ENCODE results near the gene UBXN4. TPM values are rescaled to one million over a fixed set of nuclear protein-coding genes. Genes with fewer than 3 reads are reported as not detected.
A peak's percentile ranks its signal among the peaks of the same experiment; 100 is the strongest.
"Not testable (repeated sequence)": the region's sequence is repeated elsewhere in the genome, so short reads cannot be mapped to it uniquely, and the experiment has no call there.

Gene UBXN4
- 100 to 1,000 TPM; 114 to 131 TPM for total RNA-seq

- peaks cover 14 to 23% of the 10 kb centered on the region in 2 donors for H3K36me3 Mint-ChIP-seq
- H3K9me3 Mint-ChIP-seq = peaks cover 4% of the 10 kb centered on the region in 2 donors
- H3K27ac Mint-ChIP-seq = peak within 1 kb of the TSS; percentile 97 to 100
- DNase-seq (ENCODE audit: low spot score in 2 of 2) = peak; percentile 84 to 97
- peak; percentile 96 for ATAC-seq
These were observed at the start of gene UBXN4 for GRCh38 chr2:135741395-135742324. TSS of gene UBXN4 (plus strand) at chr2:135741855. CDS start at chr2:135741930, 75 bp downstream.

- no peaks in the 10 kb centered on the region for H3K9me3 Mint-ChIP-seq
- no peak for ATAC-seq
- no peak for DNase-seq (ENCODE audit: low spot score in 2 of 2)
- H3K36me3 Mint-ChIP-seq = peaks cover 5 to 17% of the 10 kb centered on the region in 2 donors
- H3K27ac Mint-ChIP-seq = peak overlapping the region; percentile 55 to 72
These were observed 46.9 kb upstream of the UBXN4 start for GRCh38 chr2:135694711-135695110.

GRCh38 chr2:135698838-135699237 is 42.8 kb upstream of the UBXN4 start:
- Mint-ChIP-seq H3K9me3 (no peaks in the 10 kb centered on the region), H3K27ac (no peak overlapping the region), H3K36me3 (peaks cover 5 to 17% of the 10 kb centered on the region in 2 donors)
- DNase-seq (ENCODE audit: low spot score in 2 of 2) (no peak), ATAC-seq (no peak)

GRCh38 chr2:135701442-135701841 is 40.2 kb upstream of the UBXN4 start:
- Mint-ChIP-seq H3K27ac (no peak overlapping the region), H3K36me3 (no peaks in the 10 kb centered on the region), H3K9me3 (no peaks in the 10 kb centered on the region)
- ATAC-seq (peak; percentile 41 to 59), DNase-seq (ENCODE audit: low spot score in 2 of 2) (no peak)

- ATAC-seq = no peak
- Mint-ChIP-seq H3K27ac (no peak overlapping the region), H3K9me3 (no peaks in the 10 kb centered on the region), H3K36me3 (no peaks in the 10 kb centered on the region)
- no peak for DNase-seq (ENCODE audit: low spot score in 2 of 2)
These were observed 38.4 kb upstream of the UBXN4 start for GRCh38 chr2:135703300-135703699.

GRCh38 chr2:135704075-135704474 is 37.6 kb upstream of the UBXN4 start:
- H3K9me3 Mint-ChIP-seq, H3K27ac Mint-ChIP-seq, H3K36me3 Mint-ChIP-seq: not testable (repeated sequence)

GRCh38 chr2:135708159-135708558 is 33.5 kb upstream of the UBXN4 start:
- DNase-seq (ENCODE audit: low spot score in 2 of 2) = no peak
- no peaks in the 10 kb centered on the region for H3K9me3 Mint-ChIP-seq
- H3K36me3 Mint-ChIP-seq = no peaks in the 10 kb centered on the region
- no peak overlapping the region for H3K27ac Mint-ChIP-seq
- ATAC-seq = no peak

More at GRCh38 chr2:135704075-135704474, 37.6 kb upstream of the UBXN4 start:
- not testable (repeated sequence) for DNase-seq (ENCODE audit: low spot score in 2 of 2); ATAC-seq

- ATAC-seq (peak; percentile 47 to 58), DNase-seq (ENCODE audit: low spot score in 2 of 2) (peak in 1 of 2 donors; percentile 78)
- Mint-ChIP-seq H3K36me3 (no peaks in the 10 kb centered on the region), H3K9me3 (no peaks in the 10 kb centered on the region), H3K27ac (peak overlapping the region in 1 of 2 donors; percentile 7)
These were observed 31.7 kb upstream of the UBXN4 start for GRCh38 chr2:135709992-135710391.

- peak overlapping the region in 1 of 2 donors; percentile 30 for H3K27ac Mint-ChIP-seq
- not testable (repeated sequence) for ATAC-seq
These were observed 26.6 kb upstream of the UBXN4 start for GRCh38 chr2:135715086-135715485.

GRCh38 chr2:135728064-135728743 is 13.5 kb upstream of the UBXN4 start:
- DNase-seq (ENCODE audit: low spot score in 2 of 2) (no peak), ATAC-seq (no peak)
- no peaks in the 10 kb centered on the region for H3K9me3 Mint-ChIP-seq
- H3K36me3 Mint-ChIP-seq = peaks cover 4 to 7% of the 10 kb centered on the region in 2 donors
- no peak overlapping the region for H3K27ac Mint-ChIP-seq

More at GRCh38 chr2:135715086-135715485, 26.6 kb upstream of the UBXN4 start:
- not testable (repeated sequence) for DNase-seq (ENCODE audit: low spot score in 2 of 2); H3K9me3 Mint-ChIP-seq; H3K36me3 Mint-ChIP-seq

- ATAC-seq (no peak), DNase-seq (ENCODE audit: low spot score in 2 of 2) (no peak)
- H3K9me3 Mint-ChIP-seq = no peaks in the 10 kb centered on the region
- no peaks in the 10 kb centered on the region for H3K36me3 Mint-ChIP-seq
- H3K27ac Mint-ChIP-seq = peak overlapping the region in 1 of 2 donors; percentile 24
These were observed 9.1 kb upstream of the UBXN4 start for GRCh38 chr2:135732561-135732960.

- no peak for ATAC-seq
- no peak for DNase-seq (ENCODE audit: low spot score in 2 of 2)
- peak overlapping the region in 1 of 2 donors; percentile 32 for H3K27ac Mint-ChIP-seq
These were observed 8.6 kb upstream of the UBXN4 start for GRCh38 chr2:135733045-135733444.

GRCh38 chr2:135736546-135736945 is 5.1 kb upstream of the UBXN4 start:
- ATAC-seq (no peak), DNase-seq (ENCODE audit: low spot score in 2 of 2) (no peak)
- peak overlapping the region in 1 of 2 donors; percentile 86 for H3K27ac Mint-ChIP-seq
- no peaks in the 10 kb centered on the region for H3K36me3 Mint-ChIP-seq
- peaks cover 4% of the 10 kb centered on the region in 2 donors for H3K9me3 Mint-ChIP-seq

More at GRCh38 chr2:135733045-135733444, 8.6 kb upstream of the UBXN4 start:
- Mint-ChIP-seq H3K36me3 (no peaks in the 10 kb centered on the region), H3K9me3 (no peaks in the 10 kb centered on the region)

GRCh38 chr2:135740206-135740605 is 1.4 kb upstream of the UBXN4 start:
- H3K9me3 Mint-ChIP-seq = peaks cover 4% of the 10 kb centered on the region in 2 donors
- DNase-seq (ENCODE audit: low spot score in 2 of 2) (no peak), ATAC-seq (no peak)
- H3K36me3 Mint-ChIP-seq = peaks cover 9 to 15% of the 10 kb centered on the region in 2 donors
- H3K27ac Mint-ChIP-seq = no peak overlapping the region

GRCh38 chr2:135741043-135741394 is 636 bp upstream of the UBXN4 start:
- ATAC-seq (no peak), DNase-seq (ENCODE audit: low spot score in 2 of 2) (no peak)
- Mint-ChIP-seq H3K36me3 (peaks cover 9 to 17% of the 10 kb centered on the region in 2 donors), H3K27ac (peak overlapping the region in 1 of 2 donors; percentile 97), H3K9me3 (peaks cover 4% of the 10 kb centered on the region in 2 donors)

GRCh38 chr2:135742325-135742757 is 686 bp downstream of the UBXN4 start:
- Mint-ChIP-seq H3K9me3 (peaks cover 4% of the 10 kb centered on the region in 2 donors), H3K36me3 (peaks cover 14 to 26% of the 10 kb centered on the region in 2 donors), H3K27ac (peak overlapping the region; percentile 97 to 100)
- ATAC-seq (peak; percentile 14 to 20), DNase-seq (ENCODE audit: low spot score in 2 of 2) (no peak)

GRCh38 chr2:135743860-135744259 is 2.2 kb downstream of the UBXN4 start:
- Mint-ChIP-seq H3K27ac (peak overlapping the region in 1 of 2 donors; percentile 16), H3K9me3 (peaks cover 4% of the 10 kb centered on the region in 2 donors), H3K36me3 (peaks cover 14 to 26% of the 10 kb centered on the region in 2 donors)
- no peak for ATAC-seq
- DNase-seq (ENCODE audit: low spot score in 2 of 2) = no peak

All from activated naive CD4-positive, alpha-beta T cell treated with anti-CD3 and anti-CD28 coated beads, Interleukin-2, amount 50 U/mL, for 72 hours (primary cell).